Measurements from ENCODE around the gene ANKRD28. TPM values are rescaled to one million over a fixed set of nuclear protein-coding genes. Genes with fewer than 3 reads are reported as not detected.
A peak's percentile ranks its signal among the peaks of the same experiment; 100 is the strongest.
"Not testable (repeated sequence)": the region's sequence is repeated elsewhere in the genome, so short reads cannot be mapped to it uniquely, and the experiment has no call there.

ANKRD28 gene
- total RNA-seq, result 55.9 and 60.6 TPM in 2 replicates

GRCh38 chr3:15797642-15798303 is at the start of gene ANKRD28:
Gene ANKRD28 (minus strand): TSS chr3:15797979. CDS start chr3:15796521, 1,458 bp downstream.
- H3K27me3 ChIP-seq (ENCODE audit: control insufficient read depth, insufficient read depth, low read length), result no peaks in the 10 kb centered on the region
- H3K36me3 ChIP-seq (ENCODE audit: control insufficient read depth, insufficient read depth, low read length), result no peaks in the 10 kb centered on the region
- peak within 1 kb of the TSS; percentile 27 for H3K4me3 ChIP-seq (ENCODE audit: low read depth, low read length)
- DNase-seq (ENCODE audit: low read depth) (peak; percentile 89), FAIRE-seq (no peak)
- TF ChIP-seq CTCF (IDR thresholded peaks at IDR 0.05; ENCODE audit: insufficient read depth, low read length, severe bottlenecking), result peak; percentile 10

DNA sequence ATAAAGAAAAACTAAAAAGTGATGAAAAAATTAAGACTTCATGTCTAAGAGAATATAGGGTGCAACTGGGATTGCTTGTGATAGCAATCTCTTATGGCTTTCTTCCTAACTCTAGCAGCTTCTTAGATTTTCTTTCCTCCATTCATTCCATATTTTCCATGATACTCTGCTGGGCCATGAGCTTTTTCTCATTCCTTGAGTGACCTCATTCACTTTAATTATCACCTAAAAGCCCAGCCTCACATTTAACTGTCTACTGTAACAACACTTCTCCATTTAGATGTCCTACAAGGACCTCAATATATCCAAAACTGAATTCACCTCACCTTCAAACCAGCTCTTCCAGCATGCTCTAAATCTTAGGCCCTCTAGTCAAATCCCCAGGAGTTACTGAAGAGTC is 49.5 kb upstream of the ANKRD28 start:
- no peaks in the 10 kb centered on the region for H3K36me3 ChIP-seq (ENCODE audit: control insufficient read depth, insufficient read depth, low read length)
- FAIRE-seq (no peak), DNase-seq (ENCODE audit: low read depth) (no peak)
- H3K4me3 ChIP-seq (ENCODE audit: low read depth, low read length), result no peak overlapping the region
- no peaks in the 10 kb centered on the region for H3K27me3 ChIP-seq (ENCODE audit: control insufficient read depth, insufficient read depth, low read length)
- TF ChIP-seq CTCF (IDR thresholded peaks at IDR 0.05; ENCODE audit: insufficient read depth, low read length, severe bottlenecking), result no peak

DNA sequence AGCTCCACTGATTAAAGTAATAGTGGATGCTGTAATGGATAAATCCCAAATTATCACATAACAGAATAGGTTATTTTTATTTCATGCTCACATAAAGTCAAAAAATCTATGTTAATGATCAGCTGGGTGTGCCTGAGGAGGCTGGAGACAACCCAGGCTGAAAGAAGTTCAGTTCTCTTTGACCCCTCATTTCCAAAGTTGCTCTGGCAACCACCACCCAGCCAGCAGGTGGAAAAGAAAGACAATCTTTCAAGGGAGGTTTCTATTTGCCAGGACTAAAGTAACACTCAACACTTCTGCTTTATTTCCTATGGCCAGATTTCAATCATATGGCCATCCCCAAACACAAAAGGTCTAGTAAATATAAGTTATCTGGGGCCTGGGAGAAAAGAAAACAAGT is 48.8 kb upstream of the ANKRD28 start:
- H3K4me3 ChIP-seq (ENCODE audit: low read depth, low read length), result no peak overlapping the region
- TF ChIP-seq CTCF (IDR thresholded peaks at IDR 0.05; ENCODE audit: insufficient read depth, low read length, severe bottlenecking), result no peak
- no peaks in the 10 kb centered on the region for H3K27me3 ChIP-seq (ENCODE audit: control insufficient read depth, insufficient read depth, low read length)
- no peak for FAIRE-seq
- DNase-seq (ENCODE audit: low read depth), result no peak
- H3K36me3 ChIP-seq (ENCODE audit: control insufficient read depth, insufficient read depth, low read length), result no peaks in the 10 kb centered on the region

- H3K27me3 ChIP-seq (ENCODE audit: control insufficient read depth, insufficient read depth, low read length), result no peaks in the 10 kb centered on the region
- FAIRE-seq, result no peak
These were observed 47.7 kb upstream of the ANKRD28 start for GRCh38 chr3:15845475-15845874.

GRCh38 chr3:15844889-15845288 is 47.1 kb upstream of the ANKRD28 start:
- no peak for FAIRE-seq
- no peaks in the 10 kb centered on the region for H3K36me3 ChIP-seq (ENCODE audit: control insufficient read depth, insufficient read depth, low read length)
- no peak for TF ChIP-seq CTCF (IDR thresholded peaks at IDR 0.05; ENCODE audit: insufficient read depth, low read length, severe bottlenecking)
- no peak overlapping the region for H3K4me3 ChIP-seq (ENCODE audit: low read depth, low read length)
- H3K27me3 ChIP-seq (ENCODE audit: control insufficient read depth, insufficient read depth, low read length), result no peaks in the 10 kb centered on the region
- no peak for DNase-seq (ENCODE audit: low read depth)

More at GRCh38 chr3:15845475-15845874, 47.7 kb upstream of the ANKRD28 start:
- DNase-seq (ENCODE audit: low read depth), result no peak
- no peak for TF ChIP-seq CTCF (IDR thresholded peaks at IDR 0.05; ENCODE audit: insufficient read depth, low read length, severe bottlenecking)
- no peaks in the 10 kb centered on the region for H3K36me3 ChIP-seq (ENCODE audit: control insufficient read depth, insufficient read depth, low read length)
- H3K4me3 ChIP-seq (ENCODE audit: low read depth, low read length), result no peak overlapping the region

GRCh38 chr3:15841091-15841973 is 43.6 kb upstream of the ANKRD28 start:
- not testable (repeated sequence) for H3K36me3 ChIP-seq (ENCODE audit: control insufficient read depth, insufficient read depth, low read length); H3K27me3 ChIP-seq (ENCODE audit: control insufficient read depth, insufficient read depth, low read length); DNase-seq (ENCODE audit: low read depth); H3K4me3 ChIP-seq (ENCODE audit: low read depth, low read length); FAIRE-seq

All from bronchial epithelial cell (primary cell).